GM12864 (cell line): ENCODE measurements around the gene CD40.

ENCODE experiments used
- DNase-seq: peaks from one replicate; pipeline ENCODE4 v3.0.0-alpha.2; 2011; ENCODE audit warnings: low read depth
- H3K4me3 ChIP-seq: 2 replicates; pipeline ENCODE4 v1.5.1; 2011; ENCODE audit warnings: mild to moderate bottlenecking, low read depth, low read length, control low read depth
- CTCF ChIP-seq: IDR thresholded peaks from 2 replicates; pipeline ENCODE4 v1.5.1; 2011; ENCODE audit warnings: low read depth, mild to moderate bottlenecking, moderate library complexity, low read length, control low read depth, inconsistent platforms; ENCODE audit errors: missing control alignments

CD40 gene

GRCh38 chr20:46172961-46173536, 54.9 kb downstream of the CD40 start:
- DNase-seq, result no peak
- TF ChIP-seq CTCF, result no peak
- H3K4me3 ChIP-seq, result no peak overlapping the region

GRCh38 chr20:46173652-46174468, 55.7 kb downstream of the CD40 start:
- DNase-seq, result no peak
- TF ChIP-seq CTCF, result no peak
- no peak overlapping the region for H3K4me3 ChIP-seq

GRCh38 chr20:46174469-46175126, 56.5 kb downstream of the CD40 start:
- TF ChIP-seq CTCF, result peak; percentile 76
- no peak overlapping the region for H3K4me3 ChIP-seq
- peak; percentile 19 for DNase-seq

- H3K4me3 ChIP-seq, result no peak overlapping the region
- no peak for DNase-seq
- no peak for TF ChIP-seq CTCF
These were observed 57.0 kb downstream of the CD40 start for GRCh38 chr20:46175127-46175494.

GRCh38 chr20:46176739-46177378, 58.7 kb downstream of the CD40 start:
- no peak overlapping the region for H3K4me3 ChIP-seq
- no peak for DNase-seq
- TF ChIP-seq CTCF, result no peak

GRCh38 chr20:46177768-46178167, 59.7 kb downstream of the CD40 start:
- no peak overlapping the region for H3K4me3 ChIP-seq
- TF ChIP-seq CTCF, result no peak

More at GRCh38 chr20:46177768-46178167, 59.7 kb downstream of the CD40 start:
- DNase-seq, result no peak
